Measurements from ENCODE around the gene ZNF418. TPM values are rescaled to one million over a fixed set of nuclear protein-coding genes. Genes with fewer than 3 reads are reported as not detected.
"Not testable (repeated sequence)": the region's sequence is repeated elsewhere in the genome, so short reads cannot be mapped to it uniquely, and the experiment has no call there.

Gene ZNF418
- total RNA-seq, 1 donor from 2014 or later: 10.4 TPM

DNA sequence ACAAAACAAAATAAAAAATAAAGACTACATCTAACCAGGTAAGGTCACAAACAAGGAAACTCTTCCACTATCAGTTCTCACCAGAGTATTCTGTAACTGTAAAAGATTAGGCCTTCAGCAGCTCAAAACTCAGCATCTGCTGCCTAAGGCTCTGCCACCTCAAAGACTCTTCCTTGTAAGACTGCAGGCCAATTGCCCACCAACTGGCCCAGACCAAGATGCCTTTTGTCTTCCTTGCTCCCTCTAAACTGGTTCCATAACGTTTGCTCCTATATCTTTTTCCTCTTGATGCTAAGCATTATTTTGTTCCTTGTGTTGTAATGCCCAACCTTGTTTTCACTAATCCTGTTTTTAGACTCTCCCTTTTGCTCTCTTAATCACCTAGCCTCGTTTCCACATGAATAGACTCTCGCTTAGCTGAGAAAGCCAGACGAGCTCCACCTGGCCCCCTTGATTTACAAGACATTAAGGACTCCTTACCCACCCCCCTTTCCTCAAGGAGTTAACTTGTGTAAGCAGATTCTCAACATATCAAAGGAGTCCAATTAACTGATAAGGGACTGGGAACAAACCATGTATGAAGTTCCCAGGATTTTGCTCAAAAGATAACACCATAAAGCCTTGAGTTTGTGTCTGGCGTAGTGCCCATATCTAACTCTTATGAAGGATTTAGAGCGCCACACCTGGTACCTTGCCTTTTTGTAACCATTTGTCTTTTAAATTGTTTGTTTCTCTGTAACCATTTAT lies 47.8 kb downstream of the ZNF418 start:
- Histone ChIP-seq H4K20me1 (ENCODE audit: insufficient read depth, low read length) (no peaks in the 10 kb centered on the region), H3K9me3 (ENCODE audit: insufficient read depth, low read depth, low read length) (no peaks in the 10 kb centered on the region), H3K27me3 (ENCODE audit: insufficient read depth, low read length) (no peaks in the 10 kb centered on the region), H3K4me3 (ENCODE audit: insufficient read depth, low read depth, low read length) (peak overlapping the region; percentile 83), H2AFZ (ENCODE audit: low read depth, low read length) (no peak overlapping the region), H3K79me2 (ENCODE audit: insufficient read depth, low read length) (peaks cover 44% of the 10 kb centered on the region), H3K4me1 (ENCODE audit: insufficient read depth, low read length) (peaks cover 5% of the 10 kb centered on the region), H3K36me3 (ENCODE audit: insufficient read depth, low read length) (no peaks in the 10 kb centered on the region), H3K27ac (ENCODE audit: low read depth, low read length) (no peak overlapping the region), H3K9ac (ENCODE audit: low read length) (peak overlapping the region; percentile 82), H3K4me2 (ENCODE audit: low read length) (peak overlapping the region; percentile 91)
- DNase-seq (ENCODE audit: low read depth): peak; percentile 59
- FAIRE-seq: no peak
- peak overlapping the region; percentile 97 for H3K27ac Mint-ChIP-seq (ENCODE audit: unreplicated experiment)
- no peaks in the 10 kb centered on the region for H3K27me3 Mint-ChIP-seq (ENCODE audit: low read depth, unreplicated experiment)
- H3K4me3 Mint-ChIP-seq (ENCODE audit: unreplicated experiment): peak overlapping the region; percentile 97
- H3K36me3 Mint-ChIP-seq (ENCODE audit: low read depth, unreplicated experiment): peaks cover 18% of the 10 kb centered on the region
- peaks cover 36% of the 10 kb centered on the region for H3K4me1 Mint-ChIP-seq (ENCODE audit: low read depth, unreplicated experiment)
- TF ChIP-seq EZH2 (IDR thresholded peaks at IDR 0.05; ENCODE audit: insufficient read depth, low read length): no peak
- TF ChIP-seq, protein P1, sequence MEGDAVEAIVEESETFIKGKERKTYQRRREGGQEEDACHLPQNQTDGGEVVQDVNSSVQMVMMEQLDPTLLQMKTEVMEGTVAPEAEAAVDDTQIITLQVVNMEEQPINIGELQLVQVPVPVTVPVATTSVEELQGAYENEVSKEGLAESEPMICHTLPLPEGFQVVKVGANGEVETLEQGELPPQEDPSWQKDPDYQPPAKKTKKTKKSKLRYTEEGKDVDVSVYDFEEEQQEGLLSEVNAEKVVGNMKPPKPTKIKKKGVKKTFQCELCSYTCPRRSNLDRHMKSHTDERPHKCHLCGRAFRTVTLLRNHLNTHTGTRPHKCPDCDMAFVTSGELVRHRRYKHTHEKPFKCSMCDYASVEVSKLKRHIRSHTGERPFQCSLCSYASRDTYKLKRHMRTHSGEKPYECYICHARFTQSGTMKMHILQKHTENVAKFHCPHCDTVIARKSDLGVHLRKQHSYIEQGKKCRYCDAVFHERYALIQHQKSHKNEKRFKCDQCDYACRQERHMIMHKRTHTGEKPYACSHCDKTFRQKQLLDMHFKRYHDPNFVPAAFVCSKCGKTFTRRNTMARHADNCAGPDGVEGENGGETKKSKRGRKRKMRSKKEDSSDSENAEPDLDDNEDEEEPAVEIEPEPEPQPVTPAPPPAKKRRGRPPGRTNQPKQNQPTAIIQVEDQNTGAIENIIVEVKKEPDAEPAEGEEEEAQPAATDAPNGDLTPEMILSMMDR (IDR thresholded peaks at IDR 0.05; ENCODE audit: insufficient read depth, low read depth, low read length): no peak
- peaks cover 4% of the 10 kb centered on the region for H3K9me3 Mint-ChIP-seq (ENCODE audit: unreplicated experiment)

DNA sequence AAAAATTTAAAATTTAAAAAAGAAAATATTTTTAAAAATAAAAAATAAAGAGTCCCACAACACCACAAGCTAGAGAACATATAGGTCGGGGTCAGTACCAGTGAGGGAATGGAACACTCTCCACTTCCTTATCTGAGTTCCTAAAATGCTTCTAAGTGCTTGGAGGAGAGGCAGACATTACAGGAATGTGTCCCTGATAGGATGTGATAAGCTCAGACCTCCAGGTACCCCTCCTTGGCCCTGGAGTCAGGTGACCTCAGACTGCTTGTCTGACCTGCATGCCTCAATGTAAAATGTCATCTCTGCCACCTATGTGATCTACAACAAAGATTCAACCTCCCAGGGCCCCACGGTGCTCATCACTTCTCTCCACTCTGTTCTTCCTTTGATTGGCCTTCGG lies 49.2 kb downstream of the ZNF418 start:
- Mint-ChIP-seq H3K4me1 (ENCODE audit: low read depth, unreplicated experiment) (peaks cover 31% of the 10 kb centered on the region), H3K36me3 (ENCODE audit: low read depth, unreplicated experiment) (peaks cover 18% of the 10 kb centered on the region), H3K9me3 (ENCODE audit: unreplicated experiment) (peaks cover 4% of the 10 kb centered on the region), H3K4me3 (ENCODE audit: unreplicated experiment) (peak overlapping the region; percentile 97), H3K27me3 (ENCODE audit: low read depth, unreplicated experiment) (no peaks in the 10 kb centered on the region), H3K27ac (ENCODE audit: unreplicated experiment) (peak overlapping the region; percentile 26)
- H3K79me2 ChIP-seq (ENCODE audit: insufficient read depth, low read length): peaks cover 44% of the 10 kb centered on the region
- H3K27ac ChIP-seq (ENCODE audit: low read depth, low read length): no peak overlapping the region
- no peak overlapping the region for H2AFZ ChIP-seq (ENCODE audit: low read depth, low read length)
- H3K9ac ChIP-seq (ENCODE audit: low read length): no peak overlapping the region
- no peak overlapping the region for H3K4me3 ChIP-seq (ENCODE audit: insufficient read depth, low read depth, low read length)
- FAIRE-seq (no peak), DNase-seq (ENCODE audit: low read depth) (no peak)
- no peak for TF ChIP-seq EZH2 (IDR thresholded peaks at IDR 0.05; ENCODE audit: insufficient read depth, low read length)
- TF ChIP-seq, protein P1 (IDR thresholded peaks at IDR 0.05; ENCODE audit: insufficient read depth, low read depth, low read length): no peak
- no peaks in the 10 kb centered on the region for H3K9me3 ChIP-seq (ENCODE audit: insufficient read depth, low read depth, low read length)
- H3K27me3 ChIP-seq (ENCODE audit: insufficient read depth, low read length): no peaks in the 10 kb centered on the region
- H3K4me1 ChIP-seq (ENCODE audit: insufficient read depth, low read length): peaks cover 5% of the 10 kb centered on the region
- H3K4me2 ChIP-seq (ENCODE audit: low read length): no peak overlapping the region
- H4K20me1 ChIP-seq (ENCODE audit: insufficient read depth, low read length): no peaks in the 10 kb centered on the region
- no peaks in the 10 kb centered on the region for H3K36me3 ChIP-seq (ENCODE audit: insufficient read depth, low read length)

DNA sequence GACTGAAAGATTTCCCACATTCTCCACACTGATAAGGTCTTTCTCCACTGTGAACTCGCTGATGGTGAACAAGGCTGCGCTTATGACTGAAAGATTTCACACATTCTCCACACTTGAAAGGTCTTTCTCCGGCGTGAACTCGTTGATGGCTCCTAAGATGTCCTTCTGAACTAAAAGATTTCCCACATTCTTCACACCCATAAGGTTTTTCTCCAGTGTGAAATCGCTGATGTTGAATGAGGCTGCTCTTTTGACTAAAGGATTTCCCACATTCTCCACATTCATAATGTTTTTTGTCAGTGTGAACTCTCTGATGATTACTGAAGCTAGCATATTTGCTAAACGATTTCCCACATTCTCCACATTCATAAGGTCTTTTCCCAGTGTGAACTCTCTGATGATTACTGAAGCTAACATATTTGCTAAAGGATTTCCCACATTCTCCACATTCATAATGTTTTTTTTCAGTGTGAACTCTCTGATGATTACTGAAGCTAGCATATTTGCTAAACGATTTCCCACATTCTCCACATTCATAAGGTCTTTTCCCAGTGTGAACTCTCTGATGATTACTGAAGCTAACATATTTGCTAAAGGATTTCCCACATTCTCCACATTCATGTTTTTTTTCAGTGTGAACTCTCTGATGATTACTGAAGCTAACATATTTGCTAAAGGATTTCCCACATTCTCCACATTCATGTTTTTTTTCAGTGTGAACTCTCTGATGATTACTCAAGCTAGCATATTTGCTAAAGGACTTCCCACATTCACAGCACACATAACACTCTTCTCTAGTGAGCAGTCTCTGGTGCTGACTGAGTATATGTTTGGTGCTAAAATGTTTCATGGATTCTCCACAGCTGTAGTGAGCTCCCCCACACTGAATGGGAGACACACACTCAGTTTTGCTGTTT lies 61.1 kb downstream of the ZNF418 start:
- H3K36me3 ChIP-seq (ENCODE audit: insufficient read depth, low read length): peaks cover 12% of the 10 kb centered on the region
- not testable (repeated sequence) for H3K27me3 Mint-ChIP-seq (ENCODE audit: low read depth, unreplicated experiment)
- peak; percentile 43 for FAIRE-seq

More for the DNA sequence above, 61.1 kb downstream of the ZNF418 start:
- H3K4me1 ChIP-seq (ENCODE audit: insufficient read depth, low read length); H4K20me1 ChIP-seq (ENCODE audit: insufficient read depth, low read length); H3K4me1 Mint-ChIP-seq (ENCODE audit: low read depth, unreplicated experiment); H3K9ac ChIP-seq (ENCODE audit: low read length); H3K4me3 Mint-ChIP-seq (ENCODE audit: unreplicated experiment); DNase-seq (ENCODE audit: low read depth); H2AFZ ChIP-seq (ENCODE audit: low read depth, low read length); H3K4me3 ChIP-seq (ENCODE audit: insufficient read depth, low read depth, low read length); H3K27me3 ChIP-seq (ENCODE audit: insufficient read depth, low read length); H3K4me2 ChIP-seq (ENCODE audit: low read length); H3K27ac ChIP-seq (ENCODE audit: low read depth, low read length): not testable (repeated sequence)
- peak overlapping the region; percentile 19 for H3K27ac Mint-ChIP-seq (ENCODE audit: unreplicated experiment)
- H3K36me3 Mint-ChIP-seq (ENCODE audit: low read depth, unreplicated experiment): peaks cover 64% of the 10 kb centered on the region
- peaks cover 12% of the 10 kb centered on the region for H3K79me2 ChIP-seq (ENCODE audit: insufficient read depth, low read length)
- peaks cover 45% of the 10 kb centered on the region for H3K9me3 Mint-ChIP-seq (ENCODE audit: unreplicated experiment)
- H3K9me3 ChIP-seq (ENCODE audit: insufficient read depth, low read depth, low read length): peaks cover 59% of the 10 kb centered on the region
